Measurements from ENCODE around the gene RFNG.

The RFNG gene

GRCh38 chr17:82089723-82090548 lies 38.3 kb upstream of the RFNG start:
- DNase-seq = no peak

GRCh38 chr17:82088838-82089722 lies 37.5 kb upstream of the RFNG start:
- DNase-seq = no peak

GRCh38 chr17:82087961-82088837 lies 36.6 kb upstream of the RFNG start:
- no peak for DNase-seq

- no peak for DNase-seq
These were observed 35.6 kb upstream of the RFNG start for GRCh38 chr17:82086941-82087906.

- DNase-seq = no peak
These were observed 34.5 kb upstream of the RFNG start for GRCh38 chr17:82085931-82086764.

- no peak for DNase-seq
These were observed 33.6 kb upstream of the RFNG start for GRCh38 chr17:82085031-82085861.

- no peak for DNase-seq
These were observed 32.9 kb upstream of the RFNG start for GRCh38 chr17:82084373-82085030.

GRCh38 chr17:82083533-82084359 lies 32.1 kb upstream of the RFNG start:
- no peak for DNase-seq

GRCh38 chr17:82083009-82083408 lies 31.4 kb upstream of the RFNG start:
- DNase-seq = no peak

- no peak for DNase-seq
These were observed 30.8 kb upstream of the RFNG start for GRCh38 chr17:82082456-82082855.

GRCh38 chr17:82081966-82082365 lies 30.4 kb upstream of the RFNG start:
- no peak for DNase-seq

GRCh38 chr17:82081546-82081945 lies 29.9 kb upstream of the RFNG start:
- no peak for DNase-seq

- DNase-seq = no peak
These were observed 29.3 kb upstream of the RFNG start for GRCh38 chr17:82080789-82081464.

GRCh38 chr17:82080048-82080788 lies 28.6 kb upstream of the RFNG start:
- no peak for DNase-seq

- DNase-seq = no peak
These were observed 27.5 kb upstream of the RFNG start for GRCh38 chr17:82079001-82079677.

- DNase-seq = no peak
These were observed 26.8 kb upstream of the RFNG start for GRCh38 chr17:82078433-82078832.

Measured in fibroblast of skin of abdomen (primary cell).